HepG2 (cell line): ENCODE data around the gene PRR15L. TPM values are rescaled to one million over a fixed set of nuclear protein-coding genes. Genes with fewer than 3 reads are reported as not detected.
A peak's percentile ranks its signal among the peaks of the same experiment; 100 is the strongest.

Experiments used
- AHR ChIP-seq: IDR thresholded peaks from 2 replicates; pipeline ENCODE4 v1.6.1; 2018; ENCODE audit warnings: missing genetic modification reagents, missing compliant biosample characterization
- ARNT ChIP-seq: fragments of 450-650 bp; IDR thresholded peaks from 2 replicates; pipeline ENCODE4 v1.6.1; 2017
- ERF ChIP-seq: IDR thresholded peaks from 2 replicates; pipeline ENCODE4 v1.6.1; 2018; ENCODE audit warnings: missing biosample characterization, missing genetic modification reagents
- ESRRA ChIP-seq: sonication (generic); formaldehyde crosslinking; IDR thresholded peaks from 2 replicates; pipeline ENCODE4 v1.5.1; 2020; ENCODE audit warnings: mild to moderate bottlenecking, low read depth, missing genetic modification reagents
- GATA4 ChIP-seq: sonication (generic); IDR thresholded peaks from 2 replicates; pipeline ENCODE4 v1.6.1; 2016; ENCODE audit warnings: antibody characterized with exemption, low read depth, borderline replicate concordance
- KAT2B ChIP-seq: fragments of 150-350 bp; IDR thresholded peaks from 2 replicates; pipeline ENCODE4 v1.6.1; 2014; ENCODE audit warnings: low read depth, low read length, borderline replicate concordance
- KAT7 ChIP-seq: IDR thresholded peaks from 2 replicates; pipeline ENCODE4 v1.6.1; 2018; ENCODE audit warnings: borderline replicate concordance, missing compliant biosample characterization
- LCORL ChIP-seq, 2 experiments: fragments of 450-650 bp in 1 of 2; sonication (generic) in 1 of 2; formaldehyde crosslinking in 1 of 2; IDR thresholded peaks; 2 replicates each; pipeline versions ENCODE4 v1.5.0 to v1.6.1; 2017 to 2020; ENCODE audit warnings: antibody characterized with exemption in 1 of 2, missing genetic modification reagents in 1 of 2
- PBX2 ChIP-seq: IDR thresholded peaks from 2 replicates; pipeline ENCODE4 v1.6.1; 2016; ENCODE audit warnings: control low read depth
- PPARG ChIP-seq: conservative IDR thresholded peaks from 2 replicates; pipeline ENCODE4 v1.6.1; 2016; ENCODE audit warnings: missing biosample characterization, missing genetic modification reagents
- RARG ChIP-seq: sonication (generic); formaldehyde crosslinking; IDR thresholded peaks from 2 replicates; pipeline ENCODE4 v1.4.0; 2020; ENCODE audit warnings: low read depth, mild to moderate bottlenecking, missing genetic modification reagents
- REPIN1 ChIP-seq: sonication (generic); formaldehyde crosslinking; IDR thresholded peaks from 2 replicates; pipeline ENCODE4 v1.8.0; 2022; ENCODE audit warnings: missing genetic modification reagents, low read depth, mild to moderate bottlenecking, borderline replicate concordance
- RFX3 ChIP-seq: IDR thresholded peaks from 2 replicates; pipeline ENCODE4 v1.6.1; 2016; ENCODE audit warnings: missing biosample characterization, missing genetic modification reagents
- SYNCRIP ChIP-seq: fragments of 200-400 bp; formaldehyde crosslinking; IDR thresholded peaks from 2 replicates; pipeline ENCODE4 v1.6.1; 2018; ENCODE audit warnings: mild to moderate bottlenecking, low read depth, low read length; ENCODE audit not compliant: insufficient read depth
- TCF7L2 ChIP-seq: IDR thresholded peaks from 2 replicates; pipeline ENCODE4 v1.6.1; 2011; ENCODE audit warnings: mild to moderate bottlenecking, low read depth, low read length, moderate library complexity
- TEAD3 ChIP-seq: optimal IDR thresholded peaks from 2 replicates; pipeline ENCODE3; 2016; ENCODE audit warnings: borderline replicate concordance
- TGIF2 ChIP-seq: IDR thresholded peaks from 2 replicates; pipeline ENCODE4 v1.6.1; 2016; ENCODE audit warnings: control low read depth, missing compliant biosample characterization
- TP53 ChIP-seq: sonication (generic); formaldehyde crosslinking; conservative IDR thresholded peaks from 2 replicates; pipeline ENCODE4 v1.4.0; 2020; ENCODE audit warnings: missing genetic modification reagents
- ZBTB21 ChIP-seq: sonication (generic); formaldehyde crosslinking; IDR thresholded peaks from 2 replicates; pipeline ENCODE4 v1.4.0; 2020; ENCODE audit warnings: missing genetic modification reagents
- ZBTB7B ChIP-seq: sonication (generic); formaldehyde crosslinking; IDR thresholded peaks from 2 replicates; pipeline ENCODE4 v1.4.0; 2020; ENCODE audit warnings: missing genetic modification reagents
- ZNF44 ChIP-seq: sonication (generic); formaldehyde crosslinking; IDR thresholded peaks from 2 replicates; pipeline ENCODE4 v1.5.1; 2020; ENCODE audit warnings: mild to moderate bottlenecking, missing genetic modification reagents
- ZNF670 ChIP-seq: sonication (generic); formaldehyde crosslinking; IDR thresholded peaks from 2 replicates; pipeline ENCODE4 v1.8.0; 2022; ENCODE audit warnings: mild to moderate bottlenecking, missing genetic modification reagents, borderline replicate concordance
- ZNF782 ChIP-seq: sonication (generic); formaldehyde crosslinking; IDR thresholded peaks from 2 replicates; pipeline ENCODE4 v1.4.0; 2020; ENCODE audit warnings: missing genetic modification reagents, mild to moderate bottlenecking, borderline replicate concordance
- ZSCAN25 ChIP-seq: sonication (generic); formaldehyde crosslinking; IDR thresholded peaks from 2 replicates; pipeline ENCODE4 v1.8.0; 2022; ENCODE audit warnings: mild to moderate bottlenecking, missing genetic modification reagents
- polyA plus RNA-seq, 8 experiments: library from polyadenylated mRNA; depleted of rRNA in 3 of 8; stranded (reverse) in 7 of 8; unstranded in 1 of 8; fragments of >200 nt; fragmentation: Illumina TruSeq in 4 of 8; extraction: Trizol in 4 of 8; gene quantifications; 2 replicates each; pipeline versions ENCODE4 v1.2.1 to v1.2.3, GENCODE V29; 2011 to 2016; ENCODE audit warnings: low read depth in 4 of 8, missing spikeins in 1 of 8, mixed read lengths in 1 of 8; ENCODE audit not compliant: insufficient read depth in 1 of 8
- total RNA-seq, 5 experiments: library from RNA; depleted of rRNA; stranded (reverse); fragments of >200 nt; fragmentation: Illumina TruSeq; extraction: Trizol; gene quantifications; 2 replicates each; pipeline ENCODE4 v1.2.3, GENCODE V29; 2016; ENCODE audit warnings: low read depth in 1 of 5
- TF ChIP-seq, protein P1 (sequence below): sonication (generic); formaldehyde crosslinking; IDR thresholded peaks from 2 replicates; pipeline ENCODE4 v1.4.0; 2020; ENCODE audit warnings: mild to moderate bottlenecking, missing genetic modification reagents
- TF ChIP-seq, protein P2 (sequence below): sonication (generic); formaldehyde crosslinking; IDR thresholded peaks from 2 replicates; pipeline ENCODE4 v1.5.1; 2020; ENCODE audit warnings: missing genetic modification reagents, mild to moderate bottlenecking, borderline replicate concordance
- TF ChIP-seq, protein P3 (sequence below), 2 experiments: sonication (generic) in 1 of 2; formaldehyde crosslinking in 1 of 2; IDR thresholded peaks; 2 replicates each; pipeline versions ENCODE4 v1.4.0 to v1.6.1; 2018 to 2020; ENCODE audit warnings: missing genetic modification reagents in 2 of 2, borderline replicate concordance in 1 of 2, low read depth in 1 of 2, mild to moderate bottlenecking in 1 of 2, missing biosample characterization in 1 of 2

Gene PRR15L
- total and polyA plus RNA-seq, 2 of the 13 experiments (the other 11 are each of a cell fraction or from before 2014, with no cell fraction given) = 0.44 to 2.0 TPM

DNA sequence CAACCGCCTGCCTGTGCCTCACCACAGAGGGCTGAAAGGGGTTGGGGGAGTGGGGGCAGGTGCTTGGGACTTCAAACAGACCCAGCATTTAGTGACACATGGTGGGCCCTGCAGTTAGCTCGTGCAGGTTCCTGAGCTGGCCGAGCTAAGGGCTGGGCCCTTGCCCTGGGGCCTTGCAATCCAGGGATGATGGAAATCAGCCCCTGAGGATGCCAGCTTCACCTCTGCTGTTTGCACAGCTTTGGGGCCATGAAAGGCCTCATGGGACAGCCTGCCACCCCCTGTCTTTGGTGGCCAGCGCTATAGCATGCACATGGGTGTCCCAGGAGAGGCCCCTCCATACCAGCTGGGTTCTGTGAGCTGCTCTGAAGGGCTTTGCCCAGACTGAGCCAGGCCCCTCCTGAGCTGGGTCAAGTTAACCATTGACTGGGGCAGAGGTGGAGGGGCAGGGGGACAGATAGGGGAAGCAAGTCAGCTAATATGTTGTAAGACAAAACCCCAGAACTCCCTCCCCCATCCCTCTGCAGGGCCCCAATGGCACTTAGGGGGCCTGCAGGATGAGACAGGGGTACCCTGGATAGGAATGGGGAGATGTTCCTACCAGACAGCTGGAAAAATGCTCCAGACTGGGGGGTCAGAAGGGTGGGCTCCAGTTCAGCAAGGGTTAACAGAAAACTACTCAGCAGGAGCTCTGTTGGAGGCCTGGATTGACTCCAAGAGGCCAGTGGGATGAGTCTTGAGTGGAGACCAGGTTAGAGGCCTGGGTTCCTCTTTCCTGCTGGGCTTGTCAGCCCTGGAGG is 692 bp downstream of the PRR15L start (continued):
- no peak for TF ChIP-seq GATA4
- no peak for TF ChIP-seq ZNF670 (CRISPR knock-in tag)
- TF ChIP-seq TP53 (CRISPR knock-in tag) = no peak
- TF ChIP-seq, protein P1, sequence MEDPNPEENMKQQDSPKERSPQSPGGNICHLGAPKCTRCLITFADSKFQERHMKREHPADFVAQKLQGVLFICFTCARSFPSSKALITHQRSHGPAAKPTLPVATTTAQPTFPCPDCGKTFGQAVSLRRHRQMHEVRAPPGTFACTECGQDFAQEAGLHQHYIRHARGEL (CRISPR knock-in tag) = no peak
- TF ChIP-seq, protein P2, sequence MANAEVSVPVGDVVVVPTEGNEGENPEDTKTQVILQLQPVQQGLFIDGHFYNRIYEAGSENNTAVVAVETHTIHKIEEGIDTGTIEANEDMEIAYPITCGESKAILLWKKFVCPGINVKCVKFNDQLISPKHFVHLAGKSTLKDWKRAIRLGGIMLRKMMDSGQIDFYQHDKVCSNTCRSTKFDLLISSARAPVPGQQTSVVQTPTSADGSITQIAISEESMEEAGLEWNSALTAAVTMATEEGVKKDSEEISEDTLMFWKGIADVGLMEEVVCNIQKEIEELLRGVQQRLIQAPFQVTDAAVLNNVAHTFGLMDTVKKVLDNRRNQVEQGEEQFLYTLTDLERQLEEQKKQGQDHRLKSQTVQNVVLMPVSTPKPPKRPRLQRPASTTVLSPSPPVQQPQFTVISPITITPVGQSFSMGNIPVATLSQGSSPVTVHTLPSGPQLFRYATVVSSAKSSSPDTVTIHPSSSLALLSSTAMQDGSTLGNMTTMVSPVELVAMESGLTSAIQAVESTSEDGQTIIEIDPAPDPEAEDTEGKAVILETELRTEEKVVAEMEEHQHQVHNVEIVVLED (CRISPR knock-in tag) = 0 out of 2 replicates have a peak, but pooled peaks have one; percentile 38
- TF ChIP-seq LCORL (IDR thresholded peaks at IDR 0.05) = no peak
- TF ChIP-seq LCORL (CRISPR knock-in tag; IDR thresholded peaks at IDR 0.05) = no peak; the same call in none of the 2 replicates
- TF ChIP-seq, protein P3, sequence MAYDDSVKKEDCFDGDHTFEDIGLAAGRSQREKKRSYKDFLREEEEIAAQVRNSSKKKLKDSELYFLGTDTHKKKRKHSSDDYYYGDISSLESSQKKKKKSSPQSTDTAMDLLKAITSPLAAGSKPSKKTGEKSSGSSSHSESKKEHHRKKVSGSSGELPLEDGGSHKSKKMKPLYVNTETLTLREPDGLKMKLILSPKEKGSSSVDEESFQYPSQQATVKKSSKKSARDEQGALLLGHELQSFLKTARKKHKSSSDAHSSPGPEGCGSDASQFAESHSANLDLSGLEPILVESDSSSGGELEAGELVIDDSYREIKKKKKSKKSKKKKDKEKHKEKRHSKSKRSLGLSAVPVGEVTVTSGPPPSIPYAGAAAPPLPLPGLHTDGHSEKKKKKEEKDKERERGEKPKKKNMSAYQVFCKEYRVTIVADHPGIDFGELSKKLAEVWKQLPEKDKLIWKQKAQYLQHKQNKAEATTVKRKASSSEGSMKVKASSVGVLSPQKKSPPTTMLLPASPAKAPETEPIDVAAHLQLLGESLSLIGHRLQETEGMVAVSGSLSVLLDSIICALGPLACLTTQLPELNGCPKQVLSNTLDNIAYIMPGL (CRISPR knock-in tag; IDR thresholded peaks at IDR 0.05; ENCODE audit: borderline replicate concordance in 1 of 2, low read depth in 1 of 2) = peak in 1 of 2 experiments; percentile 28; a peak in 1 of 4 replicates
- TF ChIP-seq AHR = no peak
- no peak for TF ChIP-seq ESRRA (CRISPR knock-in tag)
- no peak for TF ChIP-seq ZNF782 (CRISPR knock-in tag)
- no peak for TF ChIP-seq ARNT
- no peak for TF ChIP-seq RARG (CRISPR knock-in tag)
- no peak for TF ChIP-seq ERF (CRISPR knock-in tag)
- TF ChIP-seq PBX2 = no peak
- TF ChIP-seq TEAD3 (CRISPR knock-in tag) = peak; percentile 25
- no peak for TF ChIP-seq RFX3
- peak; percentile 89 for TF ChIP-seq ZSCAN25 (CRISPR knock-in tag)
- no peak for TF ChIP-seq KAT2B
- peak; percentile 73 for TF ChIP-seq ZBTB7B
- TF ChIP-seq TCF7L2 = no peak
- no peak for TF ChIP-seq PPARG (CRISPR knock-in tag)
- no peak for TF ChIP-seq TGIF2 (CRISPR knock-in tag)
- no peak for TF ChIP-seq ZBTB21 (CRISPR knock-in tag)
- TF ChIP-seq KAT7 = no peak
- no peak for TF ChIP-seq ZNF44 (CRISPR knock-in tag)
- TF ChIP-seq REPIN1 (CRISPR knock-in tag) = peak; percentile 30; the same call in 1 of the 2 replicates
- TF ChIP-seq SYNCRIP = no peak
